Gastrocnemius medialis (tissue), 4 donors: ENCODE results near the gene ZNF423.

Experiments
- CTCF ChIP-seq, 5 experiments: fragments of 450-650 bp in 3 of 5; fragments of 200-600 bp in 2 of 5; sonication (generic) in 2 of 5; IDR thresholded peaks in 4 of 5; conservative IDR thresholded peaks in 1 of 5; 1 replicate in 4 of 5; 2 replicates in 1 of 5; pipeline ENCODE4 v1.5.1; 2016 to 2019; ENCODE audit warnings: antibody characterized with exemption in 5 of 5, mild to moderate bottlenecking in 3 of 5, moderate library complexity in 3 of 5
- POLR2A ChIP-seq, 2 donors: fragments of 450-650 bp; IDR thresholded peaks; one replicate each; pipeline ENCODE4 v1.6.1; 2017; ENCODE audit warnings: antibody characterized with exemption in 2 of 2, mild to moderate bottlenecking in 2 of 2, moderate library complexity in 2 of 2

DNA sequence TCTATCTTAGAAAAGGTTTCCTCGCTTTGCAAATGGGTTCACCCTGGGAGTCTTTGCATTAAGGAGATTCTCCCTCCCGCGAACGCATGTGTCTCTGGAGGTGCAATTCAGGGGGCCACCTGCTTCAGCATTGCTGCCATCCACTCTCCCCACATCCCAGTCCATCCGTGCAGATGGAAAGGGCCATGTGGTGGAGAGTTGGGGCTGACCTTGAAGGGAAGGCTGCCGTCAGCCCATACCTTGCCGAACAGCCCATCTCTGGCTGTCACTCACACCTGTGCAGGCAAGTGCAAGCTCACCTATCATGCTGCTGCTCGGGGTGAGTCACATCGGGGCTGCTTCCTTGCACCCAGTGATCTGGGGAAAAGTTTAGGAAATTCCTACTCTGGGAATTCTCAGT, 106.1 kb downstream of the ZNF423 start:
- no peak for TF ChIP-seq CTCF (IDR thresholded peaks at IDR 0.05 in 4 of 5, conservative IDR thresholded peaks at IDR 0.05 in 1 of 5)
- no peak for TF ChIP-seq POLR2A (IDR thresholded peaks at IDR 0.05)
